Right atrium auricular region (tissue), 2 donors: ENCODE measurements around the gene SCNN1G. TPM values are rescaled to one million over a fixed set of nuclear protein-coding genes. Genes with fewer than 3 reads are reported as not detected.

Source experiments
- DNase-seq: peaks from one replicate; pipeline ENCODE4 v3.0.0-alpha.2; 2019; ENCODE audit warnings: low spot score
- H3K27ac ChIP-seq, 2 donors: fragments of 200-600 bp; sonication (generic); 1 replicate in 1 of 2; 2 replicates in 1 of 2; pipeline ENCODE4 v1.5.1; 2016 to 2019
- H3K27me3 ChIP-seq, 2 donors: fragments of 200-600 bp; sonication (generic); one replicate each; pipeline versions ENCODE4 v1.5.1 to v1.6.0; 2017 to 2019
- H3K36me3 ChIP-seq: fragments of 200-600 bp; sonication (generic); one replicate; pipeline ENCODE4 v1.5.1; 2016
- H3K4me1 ChIP-seq, 2 donors: fragments of 200-600 bp; sonication (generic); one replicate each; pipeline versions ENCODE4 v1.5.1 to v1.6.0; 2017 to 2019
- H3K4me3 ChIP-seq, 2 donors: fragments of 200-600 bp; sonication (generic); 1 replicate in 1 of 2; 2 replicates in 1 of 2; pipeline ENCODE4 v1.5.1; 2017 to 2019; ENCODE audit warnings: mild to moderate bottlenecking in 1 of 2, moderate library complexity in 1 of 2
- H3K9me3 ChIP-seq, 2 donors: fragments of 200-600 bp; sonication (generic); one replicate each; pipeline ENCODE4 v1.5.1; 2019
- CTCF ChIP-seq, 2 donors: fragments of 200-600 bp; sonication (generic); IDR thresholded peaks; one replicate each; pipeline ENCODE4 v1.5.1; 2019; ENCODE audit warnings: antibody characterized with exemption in 2 of 2
- total RNA-seq, 2 donors: library from RNA; depleted of rRNA; stranded (reverse); fragments of >200 nt; gene quantifications; one replicate each; pipeline ENCODE4 v1.1.0, GENCODE V29; 2016

The SCNN1G gene
- total RNA-seq, 2 donors from 2014 or later, result not detected

- H3K27me3 ChIP-seq, result no peaks in the 10 kb centered on the region
- H3K36me3 ChIP-seq, result no peaks in the 10 kb centered on the region
- TF ChIP-seq CTCF (IDR thresholded peaks at IDR 0.05), result no peak
- no peak overlapping the region for H3K4me3 ChIP-seq
- H3K9me3 ChIP-seq, result no peaks in the 10 kb centered on the region
- no peaks in the 10 kb centered on the region for H3K4me1 ChIP-seq
- H3K27ac ChIP-seq, result no peak overlapping the region
- DNase-seq, result no peak
These were observed 26.4 kb upstream of the SCNN1G start for GRCh38 chr16:23156110-23156509.

GRCh38 chr16:23156946-23157460 is 25.5 kb upstream of the SCNN1G start:
- Histone ChIP-seq H3K4me1 (no peaks in the 10 kb centered on the region), H3K36me3 (no peaks in the 10 kb centered on the region), H3K4me3 (no peak overlapping the region), H3K27ac (no peak overlapping the region), H3K9me3 (no peaks in the 10 kb centered on the region), H3K27me3 (no peaks in the 10 kb centered on the region)
- no peak for TF ChIP-seq CTCF (IDR thresholded peaks at IDR 0.05)
- no peak for DNase-seq

- no peak for TF ChIP-seq CTCF (IDR thresholded peaks at IDR 0.05)
- Histone ChIP-seq H3K36me3 (no peaks in the 10 kb centered on the region), H3K27me3 (no peaks in the 10 kb centered on the region)
These were observed 24.4 kb upstream of the SCNN1G start for GRCh38 chr16:23158114-23158513.

GRCh38 chr16:23160082-23160481 is 22.5 kb upstream of the SCNN1G start:
- Histone ChIP-seq H3K27me3 (no peaks in the 10 kb centered on the region), H3K4me1 (no peaks in the 10 kb centered on the region), H3K9me3 (peaks cover 0 to 4% of the 10 kb centered on the region in 2 donors), H3K27ac (no peak overlapping the region), H3K36me3 (no peaks in the 10 kb centered on the region), H3K4me3 (no peak overlapping the region)
- DNase-seq, result no peak
- TF ChIP-seq CTCF (IDR thresholded peaks at IDR 0.05), result no peak

More at GRCh38 chr16:23158114-23158513, 24.4 kb upstream of the SCNN1G start:
- no peak overlapping the region for H3K4me3 ChIP-seq
- H3K9me3 ChIP-seq, result no peaks in the 10 kb centered on the region
- DNase-seq, result no peak
- H3K4me1 ChIP-seq, result no peaks in the 10 kb centered on the region
- H3K27ac ChIP-seq, result no peak overlapping the region

- Histone ChIP-seq H3K4me3 (no peak overlapping the region), H3K27me3 (no peaks in the 10 kb centered on the region), H3K36me3 (no peaks in the 10 kb centered on the region), H3K9me3 (peaks cover 0 to 9% of the 10 kb centered on the region in 2 donors), H3K4me1 (no peaks in the 10 kb centered on the region), H3K27ac (no peak overlapping the region)
- no peak for TF ChIP-seq CTCF (IDR thresholded peaks at IDR 0.05)
- DNase-seq, result no peak
These were observed 22.0 kb upstream of the SCNN1G start for GRCh38 chr16:23160574-23160973.

- Histone ChIP-seq H3K27me3 (no peaks in the 10 kb centered on the region), H3K4me1 (no peaks in the 10 kb centered on the region), H3K27ac (no peak overlapping the region), H3K4me3 (no peak overlapping the region), H3K9me3 (peaks cover 0 to 10% of the 10 kb centered on the region in 2 donors), H3K36me3 (no peaks in the 10 kb centered on the region)
- TF ChIP-seq CTCF (IDR thresholded peaks at IDR 0.05), result no peak
- DNase-seq, result no peak
These were observed 18.6 kb upstream of the SCNN1G start for GRCh38 chr16:23163921-23164320.
